Hepatocyte (in vitro differentiated cells): ENCODE data around the gene CD3G.

Experiments used
- EZH2 ChIP-seq: fragments of 200-600 bp; sonication (generic); IDR thresholded peaks from 2 replicates; pipeline ENCODE4 v1.6.1; 2016; ENCODE audit warnings: antibody characterized with exemption, mild to moderate bottlenecking, borderline replicate concordance
- EZH2phosphoT487 ChIP-seq: fragments of 200-600 bp; sonication (generic); IDR thresholded peaks from one replicate; pipeline ENCODE4 v1.6.1; 2018; ENCODE audit warnings: antibody characterized with exemption, mild to moderate bottlenecking, low read depth, moderate library complexity; ENCODE audit not compliant: unreplicated experiment, severe bottlenecking
- TF ChIP-seq, protein P1 (sequence below): fragments of 200-600 bp; sonication (generic); IDR thresholded peaks from 2 replicates; pipeline ENCODE4 v1.5.1; 2016; ENCODE audit warnings: antibody characterized with exemption, mild to moderate bottlenecking; ENCODE audit not compliant: poor library complexity

- TF ChIP-seq, protein P1, sequence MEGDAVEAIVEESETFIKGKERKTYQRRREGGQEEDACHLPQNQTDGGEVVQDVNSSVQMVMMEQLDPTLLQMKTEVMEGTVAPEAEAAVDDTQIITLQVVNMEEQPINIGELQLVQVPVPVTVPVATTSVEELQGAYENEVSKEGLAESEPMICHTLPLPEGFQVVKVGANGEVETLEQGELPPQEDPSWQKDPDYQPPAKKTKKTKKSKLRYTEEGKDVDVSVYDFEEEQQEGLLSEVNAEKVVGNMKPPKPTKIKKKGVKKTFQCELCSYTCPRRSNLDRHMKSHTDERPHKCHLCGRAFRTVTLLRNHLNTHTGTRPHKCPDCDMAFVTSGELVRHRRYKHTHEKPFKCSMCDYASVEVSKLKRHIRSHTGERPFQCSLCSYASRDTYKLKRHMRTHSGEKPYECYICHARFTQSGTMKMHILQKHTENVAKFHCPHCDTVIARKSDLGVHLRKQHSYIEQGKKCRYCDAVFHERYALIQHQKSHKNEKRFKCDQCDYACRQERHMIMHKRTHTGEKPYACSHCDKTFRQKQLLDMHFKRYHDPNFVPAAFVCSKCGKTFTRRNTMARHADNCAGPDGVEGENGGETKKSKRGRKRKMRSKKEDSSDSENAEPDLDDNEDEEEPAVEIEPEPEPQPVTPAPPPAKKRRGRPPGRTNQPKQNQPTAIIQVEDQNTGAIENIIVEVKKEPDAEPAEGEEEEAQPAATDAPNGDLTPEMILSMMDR: no peak
- TF ChIP-seq EZH2phosphoT487 (no peak), EZH2 (no peak)
Observed at GRCh38 chr11:118311518-118311917, 32.6 kb upstream of the CD3G start.
